Measurements from ENCODE around the gene RAB3C.
"Not testable (repeated sequence)": the region's sequence is repeated elsewhere in the genome, so short reads cannot be mapped to it uniquely, and the experiment has no call there.

Gene RAB3C, protein sequence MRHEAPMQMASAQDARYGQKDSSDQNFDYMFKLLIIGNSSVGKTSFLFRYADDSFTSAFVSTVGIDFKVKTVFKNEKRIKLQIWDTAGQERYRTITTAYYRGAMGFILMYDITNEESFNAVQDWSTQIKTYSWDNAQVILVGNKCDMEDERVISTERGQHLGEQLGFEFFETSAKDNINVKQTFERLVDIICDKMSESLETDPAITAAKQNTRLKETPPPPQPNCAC

DNA sequence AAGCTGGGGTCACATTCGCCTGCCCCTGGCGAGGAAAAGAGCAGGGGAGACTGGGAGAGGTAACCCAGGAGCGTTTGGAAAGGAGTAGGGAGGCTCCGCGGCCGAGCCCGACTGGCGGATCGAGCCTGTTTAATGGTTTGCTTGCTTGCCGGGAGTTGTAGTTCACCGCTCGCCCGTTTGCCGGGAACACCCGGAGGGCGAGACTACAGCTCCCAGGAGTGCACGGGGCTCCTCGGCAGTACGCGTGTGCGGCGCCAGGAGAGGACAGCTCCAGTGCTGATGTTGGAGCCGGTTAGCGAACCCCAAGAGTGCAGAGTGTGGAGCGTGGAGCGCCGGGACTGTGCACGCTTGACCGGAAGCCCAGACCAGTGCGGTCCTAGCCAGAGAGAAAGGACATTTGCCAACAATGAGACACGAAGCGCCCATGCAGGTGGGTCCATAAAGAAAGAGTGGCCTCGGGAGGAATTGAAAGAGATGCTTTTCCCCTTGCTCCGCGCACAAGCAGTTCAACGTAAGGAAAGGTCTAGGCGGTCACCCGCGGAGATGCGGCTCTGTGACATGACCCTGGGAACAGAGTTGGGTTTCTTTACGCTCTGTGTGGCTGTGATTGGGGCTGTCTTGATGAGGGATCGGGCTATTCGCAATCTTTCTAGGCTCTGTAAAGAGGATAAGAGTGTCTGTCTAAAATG lies at the start of gene RAB3C:
TSS of gene RAB3C (plus strand) at position 273 of the 689 bp plus-strand sequence. CDS start at position 407, 134 bp downstream.
- H3K36me3 ChIP-seq (replicated peaks), result no peaks in the 10 kb centered on the region
- peaks cover 2% of the 10 kb centered on the region for H3K27me3 ChIP-seq (ENCODE audit: low read depth)
- no peaks in the 10 kb centered on the region for H3K9me3 ChIP-seq
- peak within 1 kb of the TSS; percentile 29 for H3K4me3 ChIP-seq
- DNase-seq (ENCODE audit: low spot score in 2 of 2), result peak; percentile 85 to 88
- H3K4me1 ChIP-seq, result no peaks in the 10 kb centered on the region
- in situ Hi-C loops (cut with MboI; ENCODE audit: low sequenced_read_pairs), result no loop called here

DNA sequence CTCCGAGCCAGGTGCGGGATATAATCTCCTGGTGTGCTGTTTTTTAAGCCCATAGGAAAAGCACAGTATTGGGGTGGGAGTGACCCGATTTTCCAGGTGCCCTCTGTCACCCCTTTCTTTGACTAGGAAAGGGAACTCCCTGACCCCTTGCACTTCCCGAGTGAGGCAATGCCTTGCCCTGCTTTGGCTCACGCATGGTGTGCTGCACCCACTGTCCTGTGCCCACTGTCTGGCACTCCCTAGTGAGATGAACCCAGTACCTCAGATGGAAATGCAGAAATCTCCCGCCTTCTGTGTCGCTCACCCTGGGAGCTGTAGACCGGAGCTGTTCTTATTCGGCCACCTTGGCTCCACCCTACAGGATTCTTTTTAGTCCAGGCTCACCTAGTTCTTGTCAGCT lies 40.9 kb upstream of the RAB3C start:
- DNase-seq (ENCODE audit: low spot score in 2 of 2); H3K27me3 ChIP-seq (ENCODE audit: low read depth); H3K4me1 ChIP-seq; H3K4me3 ChIP-seq; in situ Hi-C loops (cut with MboI; ENCODE audit: low sequenced_read_pairs); H3K36me3 ChIP-seq (replicated peaks); H3K9me3 ChIP-seq: not testable (repeated sequence)

DNA sequence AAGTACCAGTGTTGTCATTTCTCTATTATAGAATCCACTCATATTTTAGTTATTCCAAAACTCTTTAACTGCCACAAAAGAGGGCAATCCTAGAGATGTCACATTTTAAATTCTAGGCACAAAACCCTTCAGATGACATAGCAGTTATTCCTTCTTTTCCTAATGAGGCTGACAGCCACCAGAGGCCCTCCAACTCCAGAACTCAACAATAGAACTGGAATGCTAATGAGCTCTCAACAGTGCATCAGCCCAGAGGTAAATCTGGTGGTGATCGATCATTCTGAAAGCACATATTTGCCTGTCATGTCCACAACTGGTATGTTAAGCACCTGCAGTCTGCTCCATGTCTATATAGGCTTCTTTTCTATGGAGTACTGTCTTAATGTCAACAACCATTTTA lies 40.2 kb upstream of the RAB3C start:
- Histone ChIP-seq H3K9me3 (no peaks in the 10 kb centered on the region), H3K36me3 (replicated peaks) (no peaks in the 10 kb centered on the region), H3K27me3 (ENCODE audit: low read depth) (no peaks in the 10 kb centered on the region), H3K4me3 (no peak overlapping the region), H3K4me1 (no peaks in the 10 kb centered on the region)
- no peak for DNase-seq (ENCODE audit: low spot score in 2 of 2)
- in situ Hi-C loops (cut with MboI; ENCODE audit: low sequenced_read_pairs), result no loop called here

DNA sequence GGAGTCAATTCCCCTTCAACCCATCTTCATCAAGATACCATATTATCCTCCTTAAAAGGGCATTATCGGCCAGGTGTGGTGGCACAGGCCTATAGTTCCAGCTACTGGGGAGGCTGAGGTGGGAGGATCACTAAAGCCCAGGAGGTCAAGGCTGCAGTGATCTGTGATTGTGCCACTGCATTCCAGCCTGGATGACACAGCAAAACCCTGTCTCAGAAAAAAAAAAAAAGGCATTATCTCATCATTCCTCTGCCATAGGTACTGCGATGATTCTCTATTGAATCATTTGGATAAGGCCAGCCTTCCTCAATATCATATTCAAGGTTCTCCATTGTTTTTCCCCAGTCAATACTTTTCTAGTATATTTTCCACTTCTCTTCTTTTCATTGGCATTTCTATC lies 39.2 kb upstream of the RAB3C start:
- Histone ChIP-seq H3K27me3 (ENCODE audit: low read depth) (no peaks in the 10 kb centered on the region), H3K9me3 (no peaks in the 10 kb centered on the region), H3K4me1 (no peaks in the 10 kb centered on the region), H3K4me3 (no peak overlapping the region), H3K36me3 (replicated peaks) (no peaks in the 10 kb centered on the region)
- in situ Hi-C loops (cut with MboI; ENCODE audit: low sequenced_read_pairs), result no loop called here
- DNase-seq (ENCODE audit: low spot score in 2 of 2), result no peak

DNA sequence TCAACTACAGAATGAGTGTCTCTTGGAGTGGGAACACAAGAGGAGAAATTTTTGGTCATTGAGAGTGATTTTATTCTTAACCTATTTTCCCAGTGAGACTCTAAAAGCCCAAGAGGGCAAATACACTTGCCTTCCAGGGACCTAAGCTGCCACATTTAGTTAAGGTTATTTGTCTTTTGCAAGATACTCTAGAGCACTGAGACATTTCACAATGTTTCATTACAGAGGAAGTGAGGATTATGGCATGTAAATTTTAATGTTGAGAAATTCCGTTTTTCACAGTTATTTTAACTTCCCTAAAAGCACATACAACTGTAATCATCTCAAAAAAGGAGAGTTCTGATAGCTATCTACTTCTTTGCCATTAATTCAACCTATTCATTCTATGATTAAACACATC lies 38.7 kb upstream of the RAB3C start:
- H3K4me3 ChIP-seq, result no peak overlapping the region
- in situ Hi-C loops (cut with MboI; ENCODE audit: low sequenced_read_pairs), result no loop called here
- DNase-seq (ENCODE audit: low spot score in 2 of 2), result no peak

DNA sequence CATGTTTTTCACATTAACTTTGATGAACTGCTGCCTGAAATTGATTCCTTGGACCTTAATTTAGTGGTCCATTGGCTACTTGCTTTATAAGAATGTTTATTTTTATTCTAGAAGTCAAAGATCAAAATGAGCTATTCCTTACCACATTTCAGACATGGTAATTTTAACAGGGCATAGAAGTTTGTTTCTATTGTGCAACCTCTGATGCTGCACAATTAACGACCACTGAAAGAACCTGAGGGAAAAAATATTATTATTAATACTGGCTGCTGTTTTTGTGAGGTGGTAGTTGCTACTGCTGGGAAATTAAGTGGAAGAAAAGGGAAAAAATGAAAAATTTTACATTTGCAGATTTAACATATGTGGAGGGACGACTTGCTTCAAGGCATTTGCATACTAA lies 37.9 kb upstream of the RAB3C start:
- no peak for DNase-seq (ENCODE audit: low spot score in 2 of 2)
- in situ Hi-C loops (cut with MboI; ENCODE audit: low sequenced_read_pairs), result no loop called here
- Histone ChIP-seq H3K27me3 (ENCODE audit: low read depth) (no peaks in the 10 kb centered on the region), H3K4me3 (no peak overlapping the region), H3K4me1 (no peaks in the 10 kb centered on the region), H3K36me3 (replicated peaks) (no peaks in the 10 kb centered on the region), H3K9me3 (no peaks in the 10 kb centered on the region)

More for the DNA sequence above, 38.7 kb upstream of the RAB3C start:
- no peaks in the 10 kb centered on the region for H3K36me3 ChIP-seq (replicated peaks)
- no peaks in the 10 kb centered on the region for H3K4me1 ChIP-seq
- no peaks in the 10 kb centered on the region for H3K27me3 ChIP-seq (ENCODE audit: low read depth)
- no peaks in the 10 kb centered on the region for H3K9me3 ChIP-seq

DNA sequence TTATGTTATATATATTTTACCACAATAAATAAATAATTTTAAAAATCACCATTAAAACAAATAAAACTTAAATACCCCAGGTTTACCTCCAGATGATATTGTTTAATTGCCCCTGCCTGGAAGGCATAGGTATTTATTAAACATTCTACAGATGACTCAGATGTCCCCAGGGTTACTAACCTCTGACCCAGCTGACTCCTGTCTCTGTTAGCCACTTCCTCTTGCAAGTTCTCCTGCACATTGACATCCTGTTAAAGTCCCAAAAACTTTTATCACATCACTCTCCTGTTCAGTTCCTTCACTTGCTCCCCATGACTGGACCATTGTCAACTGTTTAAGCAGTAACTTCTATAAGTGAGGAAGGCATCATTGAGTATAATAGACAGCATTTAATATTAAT lies 37.0 kb upstream of the RAB3C start:
- Histone ChIP-seq H3K9me3 (no peaks in the 10 kb centered on the region), H3K36me3 (replicated peaks) (no peaks in the 10 kb centered on the region), H3K27me3 (ENCODE audit: low read depth) (no peaks in the 10 kb centered on the region), H3K4me1 (no peaks in the 10 kb centered on the region), H3K4me3 (no peak overlapping the region)
- in situ Hi-C loops (cut with MboI; ENCODE audit: low sequenced_read_pairs), result no loop called here
- no peak for DNase-seq (ENCODE audit: low spot score in 2 of 2)

DNA sequence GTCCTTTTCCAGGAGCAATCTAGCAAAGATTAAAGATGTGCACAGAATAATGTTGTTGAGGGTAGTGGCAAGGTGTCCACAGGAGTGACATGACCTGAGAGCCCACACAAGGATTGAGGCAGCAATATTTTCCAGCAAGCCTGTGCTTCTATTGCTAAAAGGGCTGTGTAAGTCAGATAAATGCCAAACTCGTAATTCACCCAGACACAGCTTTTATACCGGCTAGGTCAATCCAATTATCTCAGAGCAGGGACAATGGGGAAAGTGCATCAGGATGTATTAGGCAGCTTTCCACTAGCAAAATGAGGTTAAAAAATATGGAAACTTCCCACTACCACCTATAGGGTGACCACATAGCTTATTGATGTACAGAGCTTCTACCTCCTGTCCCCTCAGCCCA lies 34.8 kb upstream of the RAB3C start:
- Histone ChIP-seq H3K9me3 (no peaks in the 10 kb centered on the region), H3K4me3 (no peak overlapping the region), H3K27me3 (ENCODE audit: low read depth) (no peaks in the 10 kb centered on the region), H3K36me3 (replicated peaks) (no peaks in the 10 kb centered on the region), H3K4me1 (no peaks in the 10 kb centered on the region)
- no peak for DNase-seq (ENCODE audit: low spot score in 2 of 2)
- in situ Hi-C loops (cut with MboI; ENCODE audit: low sequenced_read_pairs), result no loop called here

DNA sequence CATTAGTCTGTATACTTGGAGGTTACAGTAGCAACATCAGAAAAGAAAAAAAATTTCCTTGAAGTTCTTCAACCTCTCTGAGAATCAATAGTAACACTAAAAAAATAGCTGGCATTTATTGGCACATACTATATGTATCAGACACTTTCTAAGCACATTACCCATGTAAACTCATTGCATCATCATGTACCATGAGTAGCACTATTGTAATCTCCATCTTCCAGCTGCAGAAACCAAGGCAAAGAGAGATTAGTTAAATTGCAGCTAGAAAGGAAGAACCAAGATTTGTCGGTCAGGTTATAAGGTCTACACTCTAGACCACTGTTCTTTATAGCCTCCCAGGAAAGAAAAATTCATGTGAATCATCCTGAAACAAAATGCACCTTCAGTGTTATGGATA lies 31.4 kb upstream of the RAB3C start:
- in situ Hi-C loops (cut with MboI; ENCODE audit: low sequenced_read_pairs), result no loop called here
- Histone ChIP-seq H3K4me1 (no peaks in the 10 kb centered on the region), H3K9me3 (no peaks in the 10 kb centered on the region), H3K27me3 (ENCODE audit: low read depth) (no peaks in the 10 kb centered on the region), H3K4me3 (no peak overlapping the region), H3K36me3 (replicated peaks) (no peaks in the 10 kb centered on the region)
- no peak for DNase-seq (ENCODE audit: low spot score in 2 of 2)

DNA sequence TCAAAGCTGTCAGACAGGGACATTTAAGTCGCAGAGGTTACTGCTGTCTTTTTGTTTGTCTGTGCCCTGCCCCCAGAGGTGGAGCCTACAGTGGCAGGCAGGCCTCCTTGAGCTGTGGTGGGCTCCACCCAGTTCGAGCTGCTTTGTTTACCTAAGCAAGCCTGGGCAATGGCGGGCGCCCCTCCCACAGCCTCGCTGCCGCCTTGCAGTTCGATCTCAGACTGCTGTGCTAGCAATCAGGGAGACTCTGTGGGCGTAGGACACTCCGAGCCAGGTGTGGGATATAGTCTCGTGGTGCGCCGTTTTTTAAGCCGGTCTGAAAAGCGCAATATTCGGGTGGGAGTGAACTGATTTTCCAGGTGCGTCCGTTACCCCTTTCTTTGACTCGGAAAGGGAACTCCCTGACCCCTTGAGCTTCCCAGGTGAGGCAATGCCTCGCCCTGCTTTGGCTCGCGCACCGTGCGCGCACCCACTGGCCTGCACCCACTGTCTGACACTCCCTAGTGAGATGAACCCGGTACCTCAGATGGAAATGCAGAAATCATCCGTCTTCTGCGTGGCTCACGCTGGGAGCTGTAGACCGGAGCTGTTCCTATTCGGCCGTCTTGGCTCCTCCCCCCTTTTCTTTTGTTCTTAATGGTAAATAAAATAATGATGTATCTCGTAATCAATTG lies 25.1 kb upstream of the RAB3C start:
- H3K36me3 ChIP-seq (replicated peaks); H3K9me3 ChIP-seq; H3K27me3 ChIP-seq (ENCODE audit: low read depth); DNase-seq (ENCODE audit: low spot score in 2 of 2); H3K4me1 ChIP-seq; in situ Hi-C loops (cut with MboI; ENCODE audit: low sequenced_read_pairs); H3K4me3 ChIP-seq: not testable (repeated sequence)

DNA sequence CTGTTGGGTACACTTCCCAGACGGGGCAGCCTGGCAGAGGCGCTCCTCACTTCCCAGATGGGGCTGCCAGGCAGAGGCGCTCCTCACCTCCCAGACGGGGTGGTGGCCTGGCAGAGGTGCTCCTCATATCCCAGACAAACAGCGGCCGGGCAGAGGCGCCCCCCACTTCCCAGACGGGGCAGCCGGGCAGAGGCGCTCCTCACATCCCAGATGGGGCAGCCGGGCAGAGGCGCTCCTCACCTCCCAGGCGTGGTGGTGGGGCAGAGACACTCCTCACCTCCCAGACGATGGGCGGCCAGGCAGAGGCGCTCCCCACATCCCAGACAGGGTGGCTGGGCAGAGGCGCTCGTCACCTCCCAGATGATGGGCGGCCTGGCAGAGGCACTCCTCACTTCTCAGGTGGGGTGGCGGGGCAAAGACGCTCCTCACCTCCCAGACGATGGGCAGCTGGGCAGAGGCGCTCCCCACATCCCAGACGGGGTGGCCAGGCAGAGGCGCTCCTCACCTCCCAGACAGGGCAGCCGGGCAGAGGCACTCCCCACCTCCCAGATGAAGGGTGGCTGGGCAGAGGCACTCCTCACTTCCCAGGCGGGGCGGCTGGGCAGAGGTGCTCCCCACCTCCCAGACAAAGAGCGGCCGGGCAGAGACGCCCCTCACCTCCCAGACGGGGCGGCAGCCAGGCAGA lies 19.7 kb upstream of the RAB3C start:
- H3K36me3 ChIP-seq (replicated peaks); H3K4me3 ChIP-seq; H3K27me3 ChIP-seq (ENCODE audit: low read depth); H3K9me3 ChIP-seq; DNase-seq (ENCODE audit: low spot score in 2 of 2); H3K4me1 ChIP-seq; in situ Hi-C loops (cut with MboI; ENCODE audit: low sequenced_read_pairs): not testable (repeated sequence)

DNA sequence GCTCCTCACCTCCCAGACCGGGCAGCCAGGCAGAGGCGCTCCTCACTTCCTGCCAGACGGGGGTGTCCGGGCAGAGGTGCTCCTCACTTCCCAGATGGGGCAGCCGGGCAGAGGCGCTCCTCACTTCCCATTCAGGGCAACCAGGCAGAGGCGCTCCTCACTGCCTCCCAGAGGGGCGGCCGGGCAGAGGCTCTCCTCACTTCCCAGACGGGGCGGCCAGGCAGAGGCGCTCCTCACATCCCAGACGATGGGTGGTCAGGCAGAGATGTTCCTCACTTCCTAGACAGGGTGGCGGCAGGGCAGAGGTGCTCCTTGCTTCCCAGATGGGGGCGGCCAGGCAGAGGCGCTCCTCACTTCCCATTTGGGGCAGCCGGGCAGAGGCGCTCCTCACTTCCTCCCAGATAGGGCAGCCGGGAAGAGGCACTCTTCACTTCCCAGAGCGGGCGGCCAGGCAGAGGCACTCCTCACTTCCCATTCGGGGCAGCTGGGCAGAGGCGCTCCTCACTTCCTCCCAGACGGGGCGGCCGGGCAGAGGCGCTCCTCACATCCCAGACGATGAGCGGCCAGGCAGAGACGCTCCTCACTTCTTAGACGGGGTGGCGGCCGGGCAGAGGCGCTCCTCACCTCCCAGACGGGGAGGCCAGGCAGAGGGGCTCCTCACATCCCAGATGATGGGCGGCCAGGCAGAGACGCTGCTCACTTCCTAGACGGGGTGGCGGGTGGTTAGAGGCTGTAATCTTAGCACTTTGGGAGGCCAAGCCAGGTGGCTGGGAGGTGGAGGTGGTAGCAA lies 18.6 kb upstream of the RAB3C start:
- H3K9me3 ChIP-seq; H3K4me1 ChIP-seq; in situ Hi-C loops (cut with MboI; ENCODE audit: low sequenced_read_pairs); DNase-seq (ENCODE audit: low spot score in 2 of 2); H3K36me3 ChIP-seq (replicated peaks); H3K27me3 ChIP-seq (ENCODE audit: low read depth); H3K4me3 ChIP-seq: not testable (repeated sequence)

DNA sequence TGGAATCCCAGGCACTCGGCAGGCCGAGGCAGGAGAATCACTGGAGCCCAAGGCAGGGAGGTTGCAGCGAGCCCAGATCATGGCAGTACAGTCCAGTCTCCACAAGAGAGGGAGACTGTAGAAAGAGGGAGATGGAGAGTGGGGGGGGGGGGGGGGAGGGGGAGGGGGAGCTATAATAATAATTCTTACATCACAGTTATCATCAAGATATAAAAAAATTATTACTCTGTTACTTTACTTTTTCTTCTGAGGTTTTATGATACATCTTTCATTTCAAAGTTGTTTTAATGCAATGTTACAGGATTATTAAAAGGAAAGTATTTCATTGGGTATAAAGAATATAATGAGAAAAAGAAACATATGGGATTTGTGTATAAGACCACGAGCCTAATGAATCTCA lies 17.8 kb upstream of the RAB3C start:
- in situ Hi-C loops (cut with MboI; ENCODE audit: low sequenced_read_pairs), result no loop called here
- Histone ChIP-seq H3K27me3 (ENCODE audit: low read depth) (no peaks in the 10 kb centered on the region), H3K4me3 (no peak overlapping the region), H3K36me3 (replicated peaks) (no peaks in the 10 kb centered on the region), H3K4me1 (no peaks in the 10 kb centered on the region), H3K9me3 (no peaks in the 10 kb centered on the region)
- no peak for DNase-seq (ENCODE audit: low spot score in 2 of 2)

Measured in HAP-1 (cell line).